HG03039 (cell line): ENCODE results near the gene GPR158.

Experiments
- ATAC-seq: cut with Tn5 transposase; IDR thresholded peaks from one replicate; pipeline ENCODE4 v1.9.1; 2021; ENCODE audit warnings: mild to moderate bottlenecking, moderate library complexity; ENCODE audit not compliant: unreplicated experiment

The GPR158 gene

GRCh38 chr10:25392132-25392531 is 217.3 kb downstream of the GPR158 start:
- ATAC-seq: no peak

DNA sequence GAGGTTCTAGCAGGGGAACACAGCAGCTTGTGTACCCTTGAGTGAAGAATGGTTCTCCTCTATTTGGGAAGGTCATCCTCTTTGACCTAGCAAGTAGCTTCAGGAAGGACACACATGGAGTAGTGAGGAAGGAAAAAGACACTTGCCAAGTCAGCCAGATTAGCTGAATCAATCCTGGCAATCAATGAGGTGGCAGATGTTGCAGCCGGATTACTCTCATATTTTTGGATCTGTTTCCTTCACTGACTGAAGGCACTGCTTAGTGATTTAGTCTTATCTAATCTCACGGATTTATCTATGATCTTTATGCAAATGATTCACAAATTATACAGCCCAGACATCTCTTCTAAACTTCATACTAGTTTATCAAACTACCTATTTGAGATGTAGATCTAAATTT is 218.8 kb downstream of the GPR158 start:
- ATAC-seq: no peak

DNA sequence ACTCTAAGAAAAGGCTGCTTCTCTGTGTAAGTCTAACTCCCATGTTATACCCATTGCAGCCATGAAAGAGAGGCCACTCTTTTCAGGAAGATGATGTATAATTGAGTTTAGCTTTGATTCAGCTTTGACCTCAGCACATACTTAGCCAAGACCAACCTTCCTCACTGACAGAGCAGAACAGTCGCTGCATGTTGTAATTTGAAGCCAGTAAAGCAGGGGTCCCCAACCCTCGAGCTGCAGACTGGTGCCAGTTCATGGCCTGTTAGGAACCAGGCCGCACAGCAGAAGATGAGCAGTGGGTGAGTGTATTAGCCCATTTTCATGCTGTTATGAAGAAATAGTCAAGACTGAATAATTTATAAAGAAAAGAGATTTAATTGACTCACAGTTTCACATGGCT is 223.9 kb downstream of the GPR158 start:
- ATAC-seq: no peak

- ATAC-seq: no peak
These were observed 231.1 kb downstream of the GPR158 start for GRCh38 chr10:25405871-25406270.

GRCh38 chr10:25417611-25418010 is 242.8 kb downstream of the GPR158 start:
- ATAC-seq: no peak

GRCh38 chr10:25425776-25426175 is 251.0 kb downstream of the GPR158 start:
- ATAC-seq: no peak

GRCh38 chr10:25436431-25436830 is 261.6 kb downstream of the GPR158 start:
- no peak for ATAC-seq

DNA sequence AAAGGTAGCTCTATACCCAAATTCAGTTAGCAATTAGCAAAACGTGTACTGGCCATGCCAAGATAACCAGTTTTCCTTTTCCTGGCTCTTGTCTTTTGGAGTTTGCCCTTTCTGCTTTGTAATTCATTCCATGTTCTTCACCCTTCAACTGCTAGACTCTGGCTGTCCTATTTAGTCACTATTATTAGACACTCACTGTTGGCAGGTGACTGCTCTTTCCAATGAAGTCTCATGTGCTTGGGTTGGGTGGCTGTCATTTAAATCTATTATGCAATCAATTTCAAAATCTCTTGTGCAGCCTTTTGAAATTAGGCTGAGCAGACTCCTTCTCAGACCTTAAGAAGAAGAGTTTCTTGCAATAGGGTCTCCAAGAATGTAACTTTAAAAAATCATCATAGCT is 266.5 kb downstream of the GPR158 start:
- ATAC-seq: no peak

- no peak for ATAC-seq
These were observed 269.5 kb downstream of the GPR158 start for GRCh38 chr10:25444266-25444665.

GRCh38 chr10:25451401-25451800 is 276.6 kb downstream of the GPR158 start:
- no peak for ATAC-seq

GRCh38 chr10:25453619-25454018 is 278.8 kb downstream of the GPR158 start:
- no peak for ATAC-seq

GRCh38 chr10:25455980-25456567 is 281.3 kb downstream of the GPR158 start:
- no peak for ATAC-seq

DNA sequence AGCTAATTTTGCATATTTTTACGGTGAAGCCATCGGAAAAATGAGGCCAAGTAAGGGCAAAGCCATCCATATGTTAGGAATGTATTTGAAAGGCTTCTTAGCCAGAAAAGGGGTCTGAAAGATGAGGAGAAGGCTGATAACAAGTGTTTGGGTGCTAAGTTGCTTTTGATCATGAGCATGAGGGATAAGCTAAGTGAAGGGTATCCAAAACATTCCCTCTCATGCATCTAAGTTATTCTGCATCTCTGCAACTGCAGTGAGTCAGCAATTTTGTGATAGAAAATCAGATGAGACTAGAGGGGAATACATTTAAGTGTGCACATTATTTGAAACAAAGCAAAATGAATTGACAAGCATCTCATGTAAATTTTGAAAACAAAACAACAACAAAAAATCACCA is 282.8 kb downstream of the GPR158 start:
- no peak for ATAC-seq

DNA sequence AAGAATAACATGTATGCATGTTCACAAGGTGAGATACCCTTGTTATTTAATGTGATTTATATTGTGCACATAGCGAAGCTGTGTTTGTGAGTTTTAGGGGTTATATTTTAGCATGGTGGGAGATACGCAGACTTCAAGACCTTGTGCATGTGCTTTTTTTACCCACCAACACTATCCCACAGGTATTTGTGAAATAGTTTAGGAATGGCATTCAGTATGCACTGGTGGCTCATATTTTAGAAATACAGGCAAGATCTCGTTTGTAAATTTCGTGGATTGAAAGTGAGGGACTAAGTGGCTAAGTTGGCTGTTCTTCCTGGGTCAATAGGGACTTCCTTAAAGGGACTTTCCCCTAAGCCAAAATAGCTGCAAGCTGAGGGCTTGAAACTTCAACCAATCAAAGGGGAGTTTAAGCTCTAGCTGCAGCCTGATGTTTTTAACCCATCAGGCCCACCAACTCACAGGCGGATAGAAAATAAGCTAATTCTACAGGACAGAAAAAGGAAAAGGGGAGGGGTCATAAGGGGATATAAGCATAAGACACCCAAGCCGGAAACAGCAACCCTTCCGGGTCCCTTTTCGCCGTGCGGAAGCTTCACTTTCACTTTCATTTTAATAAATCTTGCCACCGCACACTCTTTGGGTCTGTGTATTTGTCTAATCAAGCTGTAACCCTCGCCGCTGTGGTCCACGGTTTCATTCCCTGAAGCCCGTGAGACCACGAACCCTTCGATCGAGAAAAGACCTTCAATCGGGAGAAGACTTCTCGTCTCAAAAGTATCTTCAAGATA is 291.0 kb downstream of the GPR158 start:
- ATAC-seq: no peak

GRCh38 chr10:25467881-25468280 is 293.1 kb downstream of the GPR158 start:
- no peak for ATAC-seq

GRCh38 chr10:25481467-25481866 is 306.7 kb downstream of the GPR158 start:
- no peak for ATAC-seq

GRCh38 chr10:25483999-25484398 is 309.2 kb downstream of the GPR158 start:
- ATAC-seq: no peak

DNA sequence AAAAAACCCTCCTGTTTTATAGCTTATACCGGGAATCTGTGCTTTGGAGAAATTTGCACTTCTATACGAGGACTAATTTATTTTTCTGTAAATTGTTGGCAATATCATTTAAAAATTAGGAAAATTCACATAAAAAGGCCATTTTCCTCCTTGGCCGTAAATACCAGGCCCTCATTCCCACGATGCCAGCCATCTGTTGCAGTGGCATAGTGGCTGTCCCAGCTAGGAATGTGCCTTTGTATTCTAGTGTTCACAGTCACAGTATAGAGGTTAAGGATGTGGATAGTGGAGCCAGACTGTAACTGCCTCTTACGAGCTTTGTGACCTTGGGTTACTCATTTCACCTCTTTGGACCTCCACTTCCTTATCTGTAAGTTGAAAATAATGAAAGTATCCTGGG is 312.5 kb downstream of the GPR158 start:
- ATAC-seq: no peak

GRCh38 chr10:25492040-25492439 is 317.2 kb downstream of the GPR158 start:
- no peak for ATAC-seq

GRCh38 chr10:25492680-25493079 is 317.9 kb downstream of the GPR158 start:
- ATAC-seq: no peak

DNA sequence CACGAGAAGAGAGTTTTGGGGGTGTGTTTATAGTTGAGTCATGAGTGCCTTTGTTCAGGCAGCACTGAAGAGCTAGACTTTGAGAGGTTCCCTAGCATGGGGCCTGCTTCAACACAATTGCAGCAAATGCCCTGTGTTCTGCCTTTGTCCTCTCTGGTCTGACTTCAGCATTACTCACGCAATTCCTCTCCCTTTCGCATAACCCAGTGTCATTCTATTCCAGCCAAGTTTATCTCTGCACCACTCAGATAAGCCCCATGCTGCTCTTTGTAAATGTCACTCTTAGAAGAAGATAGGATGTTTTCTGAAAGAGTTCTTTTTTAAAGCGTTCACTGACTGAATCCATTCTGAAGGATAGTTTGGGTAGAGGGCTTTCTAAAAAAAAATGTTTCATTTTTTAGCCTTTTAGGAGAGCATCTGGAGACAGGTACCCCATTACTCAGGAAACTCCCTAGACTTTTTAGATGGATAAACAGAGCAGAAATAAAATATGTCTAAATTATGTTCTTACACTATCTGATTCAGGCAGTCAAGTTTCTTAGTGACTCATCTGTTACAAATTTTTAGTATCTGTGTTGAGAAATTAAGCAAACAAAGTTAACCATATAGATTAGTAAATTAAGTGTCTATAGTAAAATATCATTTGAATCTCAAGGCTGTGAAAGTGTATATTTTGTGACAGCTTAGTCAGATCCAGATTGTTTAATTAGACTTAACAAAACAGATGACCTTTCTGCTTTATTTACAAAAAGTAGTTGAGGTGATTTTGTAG is 318.5 kb downstream of the GPR158 start:
- no peak for ATAC-seq

GRCh38 chr10:25497246-25497645 is 322.4 kb downstream of the GPR158 start:
- ATAC-seq: no peak
